Loucy (cell line): ENCODE measurements around the gene TMED9.

ENCODE experiments used
- EZH2phosphoT487 ChIP-seq: fragments of 200-600 bp; IDR thresholded peaks from 2 replicates; pipeline ENCODE4 v1.6.1; 2018; ENCODE audit warnings: antibody characterized with exemption, mild to moderate bottlenecking, moderate library complexity, borderline replicate concordance
- TF ChIP-seq, protein P1 (sequence below): fragments of 200-600 bp; sonication (generic); conservative IDR thresholded peaks from 2 replicates; pipeline ENCODE4 v1.5.1; 2014; ENCODE audit warnings: mild to moderate bottlenecking, antibody characterized with exemption, low read length

DNA sequence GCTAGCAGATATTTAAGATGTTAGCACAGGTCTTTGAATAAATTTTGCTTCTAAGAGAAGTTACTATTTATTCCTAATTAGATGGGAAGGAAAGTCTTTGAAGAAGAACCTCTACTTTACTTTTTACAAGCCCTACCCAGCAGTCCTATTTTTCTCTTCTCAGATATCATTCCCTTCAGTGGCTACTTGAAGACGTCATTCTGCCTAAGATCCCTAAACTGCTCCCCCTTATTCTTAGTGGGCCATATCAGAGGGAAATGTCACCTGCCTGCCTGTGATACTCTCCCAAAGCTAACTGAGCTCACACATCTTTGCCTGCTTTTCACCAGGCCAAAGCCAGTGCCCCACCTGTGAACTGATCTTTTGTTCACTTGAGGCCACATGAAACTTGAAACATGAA lies 16.5 kb upstream of the TMED9 start:
- TF ChIP-seq, protein P1, sequence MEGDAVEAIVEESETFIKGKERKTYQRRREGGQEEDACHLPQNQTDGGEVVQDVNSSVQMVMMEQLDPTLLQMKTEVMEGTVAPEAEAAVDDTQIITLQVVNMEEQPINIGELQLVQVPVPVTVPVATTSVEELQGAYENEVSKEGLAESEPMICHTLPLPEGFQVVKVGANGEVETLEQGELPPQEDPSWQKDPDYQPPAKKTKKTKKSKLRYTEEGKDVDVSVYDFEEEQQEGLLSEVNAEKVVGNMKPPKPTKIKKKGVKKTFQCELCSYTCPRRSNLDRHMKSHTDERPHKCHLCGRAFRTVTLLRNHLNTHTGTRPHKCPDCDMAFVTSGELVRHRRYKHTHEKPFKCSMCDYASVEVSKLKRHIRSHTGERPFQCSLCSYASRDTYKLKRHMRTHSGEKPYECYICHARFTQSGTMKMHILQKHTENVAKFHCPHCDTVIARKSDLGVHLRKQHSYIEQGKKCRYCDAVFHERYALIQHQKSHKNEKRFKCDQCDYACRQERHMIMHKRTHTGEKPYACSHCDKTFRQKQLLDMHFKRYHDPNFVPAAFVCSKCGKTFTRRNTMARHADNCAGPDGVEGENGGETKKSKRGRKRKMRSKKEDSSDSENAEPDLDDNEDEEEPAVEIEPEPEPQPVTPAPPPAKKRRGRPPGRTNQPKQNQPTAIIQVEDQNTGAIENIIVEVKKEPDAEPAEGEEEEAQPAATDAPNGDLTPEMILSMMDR = no peak
- TF ChIP-seq EZH2phosphoT487 = no peak
